Sigmoid colon (tissue), 3 donors: ENCODE results near the gene ANO9.

Source experiments
- CTCF ChIP-seq, 4 experiments: fragments of 450-650 bp in 3 of 4; fragments of 200-600 bp in 1 of 4; IDR thresholded peaks; one replicate each; pipeline ENCODE4 v1.5.1; 2016 to 2019; ENCODE audit warnings: antibody characterized with exemption in 4 of 4, mild to moderate bottlenecking in 3 of 4, moderate library complexity in 2 of 4
- POLR2A ChIP-seq, 2 donors: fragments of 450-650 bp; IDR thresholded peaks; one replicate each; pipeline ENCODE4 v1.6.1; 2016; ENCODE audit warnings: antibody characterized with exemption in 2 of 2, mild to moderate bottlenecking in 2 of 2, moderate library complexity in 2 of 2

- TF ChIP-seq POLR2A (IDR thresholded peaks at IDR 0.05) (no peak), CTCF (IDR thresholded peaks at IDR 0.05) (no peak)
Measured at GRCh38 chr11:472272-472671, 30.5 kb upstream of the ANO9 start.
